ENCODE measurements around the gene LTA4H. TPM values are rescaled to one million over a fixed set of nuclear protein-coding genes. Genes with fewer than 3 reads are reported as not detected.
A peak's percentile ranks its signal among the peaks of the same experiment; 100 is the strongest.

LTA4H gene
- total RNA-seq, 4 donors from 2014 or later: 105 to 235 (median 123) TPM

DNA sequence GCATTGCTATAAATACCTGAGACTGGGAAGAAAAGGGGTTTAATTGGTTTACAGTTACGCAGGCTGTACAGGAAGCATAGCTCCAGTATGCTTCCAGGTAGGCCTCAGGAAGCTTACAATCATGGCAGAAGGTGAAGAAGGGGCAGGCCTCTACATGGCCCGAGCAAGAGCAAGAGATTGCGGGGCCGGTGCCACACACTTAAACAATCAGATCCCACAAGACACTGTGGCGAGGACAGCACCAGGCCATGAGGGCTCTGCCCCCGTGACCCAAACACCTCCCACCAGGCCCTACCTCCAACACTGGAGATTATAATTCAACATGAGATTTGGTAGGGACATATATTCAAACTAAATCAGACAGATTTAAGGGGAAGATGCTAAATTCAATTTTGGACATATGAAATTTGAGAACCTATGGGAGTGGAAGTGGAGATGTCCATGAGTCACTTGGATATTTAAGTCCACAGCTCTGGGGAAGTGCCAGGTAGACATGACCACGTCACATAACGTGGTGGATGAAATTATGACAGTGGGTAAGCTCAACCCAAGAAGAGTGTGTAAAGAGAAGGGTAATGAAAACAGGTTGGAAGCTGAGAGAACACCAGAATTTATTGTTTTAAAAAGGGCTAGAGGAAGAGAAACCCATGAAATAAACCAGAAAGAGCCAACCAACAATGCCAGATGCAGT lies 1.5 kb upstream of the LTA4H start:
- no peaks in the 10 kb centered on the region for H3K36me3 ChIP-seq
- no peak overlapping the region for H3K4me3 ChIP-seq
- H3K4me1 ChIP-seq: peaks cover 0 to 36% (median 17%) of the 10 kb centered on the region in 3 donors
- intact Hi-C loops (cut with DNase I): no loop called here
- no peak for DNase-seq
- no peaks in the 10 kb centered on the region for H3K9me3 ChIP-seq
- H3K27me3 ChIP-seq: no peaks in the 10 kb centered on the region
- TF ChIP-seq, protein P1, sequence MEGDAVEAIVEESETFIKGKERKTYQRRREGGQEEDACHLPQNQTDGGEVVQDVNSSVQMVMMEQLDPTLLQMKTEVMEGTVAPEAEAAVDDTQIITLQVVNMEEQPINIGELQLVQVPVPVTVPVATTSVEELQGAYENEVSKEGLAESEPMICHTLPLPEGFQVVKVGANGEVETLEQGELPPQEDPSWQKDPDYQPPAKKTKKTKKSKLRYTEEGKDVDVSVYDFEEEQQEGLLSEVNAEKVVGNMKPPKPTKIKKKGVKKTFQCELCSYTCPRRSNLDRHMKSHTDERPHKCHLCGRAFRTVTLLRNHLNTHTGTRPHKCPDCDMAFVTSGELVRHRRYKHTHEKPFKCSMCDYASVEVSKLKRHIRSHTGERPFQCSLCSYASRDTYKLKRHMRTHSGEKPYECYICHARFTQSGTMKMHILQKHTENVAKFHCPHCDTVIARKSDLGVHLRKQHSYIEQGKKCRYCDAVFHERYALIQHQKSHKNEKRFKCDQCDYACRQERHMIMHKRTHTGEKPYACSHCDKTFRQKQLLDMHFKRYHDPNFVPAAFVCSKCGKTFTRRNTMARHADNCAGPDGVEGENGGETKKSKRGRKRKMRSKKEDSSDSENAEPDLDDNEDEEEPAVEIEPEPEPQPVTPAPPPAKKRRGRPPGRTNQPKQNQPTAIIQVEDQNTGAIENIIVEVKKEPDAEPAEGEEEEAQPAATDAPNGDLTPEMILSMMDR (IDR thresholded peaks at IDR 0.05): no peak
- TF ChIP-seq POLR2A (IDR thresholded peaks at IDR 0.05): no peak
- no peak overlapping the region for H3K27ac ChIP-seq
- WGBS, 2 donors: 81 to 85% methylated on average over 8 of the region's 8 CpGs

DNA sequence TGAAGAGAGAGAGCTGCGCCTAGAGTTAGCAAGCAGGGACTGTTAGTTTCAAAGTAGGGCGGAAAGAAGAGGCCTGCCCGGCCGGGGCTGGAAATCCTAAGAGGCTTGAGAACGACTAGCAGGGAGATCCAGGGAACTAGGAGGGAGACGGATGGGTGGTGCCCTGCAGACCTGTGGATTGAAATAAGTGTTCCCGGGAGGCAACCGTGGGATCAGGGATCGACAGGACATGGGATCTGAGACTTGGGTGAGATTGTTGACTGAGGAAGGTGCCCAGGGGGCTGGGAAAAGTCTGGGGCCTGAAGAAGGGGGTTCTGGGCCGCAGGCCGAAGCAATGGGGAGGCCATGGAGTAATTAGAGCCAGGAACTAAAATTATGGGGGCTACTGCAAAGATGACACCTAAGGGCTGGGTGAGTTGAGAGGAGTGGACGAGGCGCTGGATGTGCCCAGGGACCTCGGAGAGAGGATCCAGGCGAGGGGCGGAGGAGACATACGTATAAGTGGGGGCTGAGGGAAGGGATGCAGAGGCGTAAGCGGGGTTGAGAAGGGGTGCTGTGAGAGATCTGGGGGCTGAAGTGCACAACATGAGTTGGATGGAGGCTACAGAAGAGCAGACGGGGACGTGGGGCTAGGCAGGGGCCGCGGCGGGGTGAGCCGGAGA lies 635 bp downstream of the LTA4H start:
- no peaks in the 10 kb centered on the region for H3K36me3 ChIP-seq
- no peak for TF ChIP-seq POLR2A (IDR thresholded peaks at IDR 0.05)
- TF ChIP-seq, protein P1 (IDR thresholded peaks at IDR 0.05): no peak
- 1 to 4% methylated on average over 19 to 25 of the region's 25 CpGs for WGBS, 2 donors
- no peaks in the 10 kb centered on the region for H3K9me3 ChIP-seq
- DNase-seq: no peak
- intact Hi-C loops (cut with DNase I): no loop called here
- peak overlapping the region; percentile 51 to 98 (median 76) for H3K4me3 ChIP-seq
- peaks cover 0 to 36% (median 22%) of the 10 kb centered on the region in 3 donors for H3K4me1 ChIP-seq
- H3K27me3 ChIP-seq: no peaks in the 10 kb centered on the region
- peak overlapping the region; percentile 76 to 92 (median 88) for H3K27ac ChIP-seq

DNA sequence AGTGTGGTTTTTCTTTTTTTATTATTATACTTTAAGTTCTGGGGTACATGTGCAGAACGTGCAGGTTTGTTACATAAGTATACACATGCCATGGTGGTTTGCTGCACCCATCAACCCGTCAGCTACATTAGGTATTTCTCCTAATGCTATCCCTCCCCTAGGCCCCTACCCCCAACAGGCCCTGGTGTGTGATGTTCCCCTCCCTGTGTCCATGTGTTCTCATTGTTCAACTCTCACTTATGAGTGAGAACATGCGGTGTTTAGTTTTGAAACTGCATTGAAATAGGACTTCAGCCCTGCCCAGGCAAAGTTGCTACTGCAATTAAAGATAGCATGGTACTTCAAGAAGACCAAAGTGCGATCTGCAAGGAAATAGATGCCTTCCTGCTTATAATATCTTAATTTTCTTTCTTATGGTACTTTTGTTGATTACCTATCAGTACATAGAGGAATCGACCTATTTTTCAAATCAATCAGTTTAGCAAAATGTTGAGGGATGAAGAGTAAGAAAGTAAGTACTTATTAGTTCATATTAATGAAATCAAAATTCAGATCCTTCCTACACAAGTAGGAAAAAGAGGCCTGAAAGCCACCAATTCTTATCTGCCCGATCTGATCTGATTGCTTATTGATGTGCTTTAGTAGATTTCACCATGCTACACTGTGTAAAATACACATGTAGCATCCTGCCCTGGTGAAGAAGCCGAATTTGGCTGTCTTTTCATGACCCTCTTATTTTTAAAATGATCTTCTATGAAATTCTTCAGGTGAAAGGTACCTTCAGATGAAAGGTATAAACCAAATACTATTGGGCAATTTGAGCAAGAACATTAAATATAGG lies 1.6 kb downstream of the LTA4H start:
- H3K4me1 ChIP-seq: peaks cover 0 to 36% (median 22%) of the 10 kb centered on the region in 3 donors
- no peak for DNase-seq
- 50 to 56% methylated on average over 7 of the region's 7 CpGs for WGBS, 2 donors
- TF ChIP-seq POLR2A (IDR thresholded peaks at IDR 0.05): no peak
- TF ChIP-seq, protein P1 (IDR thresholded peaks at IDR 0.05): no peak
- intact Hi-C loops (cut with DNase I): no loop called here
- peak overlapping the region in 2 of 4 donors; percentile 83 to 92 for H3K27ac ChIP-seq
- H3K9me3 ChIP-seq: no peaks in the 10 kb centered on the region
- H3K4me3 ChIP-seq: peak overlapping the region in 3 of 4 donors; percentile 62 to 98 (median 91)
- H3K27me3 ChIP-seq: no peaks in the 10 kb centered on the region
- H3K36me3 ChIP-seq: no peaks in the 10 kb centered on the region

DNA sequence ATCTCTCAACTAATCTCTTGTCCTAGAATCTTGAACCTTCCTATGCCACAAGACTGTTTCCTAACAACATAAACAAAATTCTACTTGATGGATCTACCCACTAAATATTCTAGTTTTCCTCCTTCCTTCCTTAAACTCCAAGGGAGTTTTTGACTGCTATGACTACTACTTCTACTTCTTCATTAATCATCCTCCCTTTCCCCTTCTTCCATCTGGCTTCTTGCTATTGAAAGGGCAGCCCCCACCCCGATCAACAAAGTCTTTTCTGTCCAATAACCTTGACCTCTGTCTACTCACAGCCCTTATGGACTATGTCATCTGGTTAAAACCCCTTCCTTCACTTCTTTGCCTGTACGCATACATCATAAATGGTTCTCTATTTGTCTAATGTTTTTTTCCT lies 5.6 kb downstream of the LTA4H start:
- Histone ChIP-seq H3K4me3 (no peak overlapping the region), H3K27me3 (no peaks in the 10 kb centered on the region), H3K4me1 (peaks cover 0 to 30% (median 19%) of the 10 kb centered on the region in 3 donors), H3K36me3 (peaks cover 0 to 39% (median 5%) of the 10 kb centered on the region in 3 donors), H3K9me3 (no peaks in the 10 kb centered on the region), H3K27ac (no peak overlapping the region)
- intact Hi-C loops (cut with DNase I): no loop called here
- WGBS, 2 donors: 80 to 90% methylated on average over 2 of the region's 2 CpGs
- TF ChIP-seq POLR2A (IDR thresholded peaks at IDR 0.05): no peak
- TF ChIP-seq, protein P1 (IDR thresholded peaks at IDR 0.05): no peak
- no peak for DNase-seq

Measured in esophagus squamous epithelium (tissue), 5 donors.